HuH-7.5 (cell line): ENCODE results near the gene DTD1.

Experiments
- DNase-seq: peaks from one replicate; pipeline ENCODE4 v3.0.0; 2011; ENCODE audit warnings: low spot score

Gene DTD1

GRCh38 chr20:18663932-18664331 lies 76.1 kb downstream of the DTD1 start:
- DNase-seq, result no peak

- DNase-seq, result no peak
Observed at GRCh38 chr20:18665135-18665534, 77.3 kb downstream of the DTD1 start.

- DNase-seq, result no peak
Observed at GRCh38 chr20:18666803-18667415, 79.1 kb downstream of the DTD1 start.

- no peak for DNase-seq
Observed at GRCh38 chr20:18669241-18670019, 81.6 kb downstream of the DTD1 start.

GRCh38 chr20:18671203-18671710 lies 83.4 kb downstream of the DTD1 start:
- DNase-seq, result no peak

GRCh38 chr20:18672834-18673233 lies 85.0 kb downstream of the DTD1 start:
- DNase-seq, result no peak

GRCh38 chr20:18676396-18676795 lies 88.5 kb downstream of the DTD1 start:
- DNase-seq, result no peak

- no peak for DNase-seq
Observed at GRCh38 chr20:18677126-18677525, 89.3 kb downstream of the DTD1 start.

- DNase-seq, result no peak
Observed at GRCh38 chr20:18678549-18679419, 90.9 kb downstream of the DTD1 start.

- DNase-seq, result no peak
Observed at GRCh38 chr20:18683839-18684238, 96.0 kb downstream of the DTD1 start.

- DNase-seq, result no peak
Observed at GRCh38 chr20:18684775-18685174, 96.9 kb downstream of the DTD1 start.

GRCh38 chr20:18685406-18685805 lies 97.6 kb downstream of the DTD1 start:
- DNase-seq, result no peak

- no peak for DNase-seq
Observed at GRCh38 chr20:18686696-18687095, 98.8 kb downstream of the DTD1 start.

GRCh38 chr20:18688676-18689075 lies 100.8 kb downstream of the DTD1 start:
- DNase-seq, result no peak

- DNase-seq, result no peak
Observed at GRCh38 chr20:18689557-18689956, 101.7 kb downstream of the DTD1 start.

- no peak for DNase-seq
Observed at GRCh38 chr20:18692447-18692846, 104.6 kb downstream of the DTD1 start.

- no peak for DNase-seq
Observed at GRCh38 chr20:18694071-18694470, 106.2 kb downstream of the DTD1 start.

GRCh38 chr20:18695175-18695574 lies 107.3 kb downstream of the DTD1 start:
- DNase-seq, result no peak

GRCh38 chr20:18698735-18699380 lies 111.0 kb downstream of the DTD1 start:
- DNase-seq, result no peak

- DNase-seq, result no peak
Observed at GRCh38 chr20:18701969-18702368, 114.1 kb downstream of the DTD1 start.

- no peak for DNase-seq
Observed at GRCh38 chr20:18702736-18703135, 114.9 kb downstream of the DTD1 start.

GRCh38 chr20:18705490-18705889 lies 117.6 kb downstream of the DTD1 start:
- DNase-seq, result no peak
